ENCODE results near the gene LRRN1. TPM values are rescaled to one million over a fixed set of nuclear protein-coding genes. Genes with fewer than 3 reads are reported as not detected.
A peak's percentile ranks its signal among the peaks of the same experiment; 100 is the strongest.

LRRN1 gene
- polyA plus RNA-seq: 2.6 TPM

DNA sequence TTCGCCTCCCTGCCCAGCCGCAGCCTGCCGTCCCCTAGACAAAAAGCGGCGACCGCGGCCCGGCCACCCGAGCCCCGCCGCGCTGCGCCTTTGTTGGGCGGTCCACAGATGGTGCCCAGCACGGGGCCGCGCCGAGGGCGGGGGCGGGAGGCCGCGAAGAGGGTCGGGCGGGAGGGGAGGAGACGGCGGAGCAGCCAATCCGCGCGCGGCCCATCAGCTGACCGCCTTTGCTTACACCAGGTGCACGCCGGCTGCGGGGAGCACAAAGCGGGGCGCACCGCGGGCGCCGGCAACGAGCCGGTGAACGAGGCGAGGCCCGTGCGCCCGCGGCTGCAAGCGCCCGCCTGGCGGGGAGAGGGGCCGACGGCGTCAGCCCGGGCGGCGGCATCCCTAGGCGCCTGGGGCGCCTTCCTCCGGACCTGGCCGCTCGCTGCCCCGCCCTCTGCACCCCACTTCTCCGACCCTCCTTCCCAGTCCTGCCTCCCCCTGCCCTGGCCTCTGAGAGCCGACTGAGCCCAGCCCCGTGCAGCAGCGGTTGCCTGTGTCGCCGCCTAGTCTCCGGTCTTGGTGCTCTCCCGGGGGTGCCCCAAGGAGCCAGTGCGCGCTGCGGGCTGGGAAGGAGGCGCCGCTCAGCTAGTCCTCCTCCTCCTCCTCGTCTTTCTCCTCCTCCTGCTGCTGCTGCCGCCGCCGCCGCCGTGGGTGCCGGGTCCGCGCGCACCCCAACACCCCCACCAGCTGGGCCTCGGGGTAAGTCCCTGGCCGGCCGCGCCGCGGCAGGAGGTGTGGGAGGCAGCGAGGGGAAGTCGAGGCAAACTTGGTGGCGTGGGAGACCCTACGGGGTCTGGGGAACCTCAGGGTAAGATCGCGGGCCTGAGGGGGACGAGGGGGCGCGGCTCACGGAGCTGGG, at the start of gene LRRN1:
TSS of gene LRRN1 (plus strand) at position 259 of the 907 bp plus-strand sequence. CDS start 45,211 bp downstream, outside the sequence.
- H3K4me1 Mint-ChIP-seq: peaks cover 7 to 18% (median 10%) of the 10 kb centered on the region in 3 donors
- H3K27ac Mint-ChIP-seq: peak within 1 kb of the TSS; percentile 86 to 92 (median 90)
- H3K4me3 Mint-ChIP-seq: peak within 1 kb of the TSS; percentile 91 to 98 (median 97)
- no peaks in the 10 kb centered on the region for H3K36me3 Mint-ChIP-seq
- peaks cover 19% of the 10 kb centered on the region for H3K27me3 Mint-ChIP-seq
- peaks cover 0 to 5% (median under 1%) of the 10 kb centered on the region in 3 donors for H3K9me3 Mint-ChIP-seq

GRCh38 chr3:3753416-3753815, 45.8 kb upstream of the LRRN1 start:
- peaks cover 0 to 5% (median 0%) of the 10 kb centered on the region in 3 donors for H3K4me1 Mint-ChIP-seq
- H3K36me3 Mint-ChIP-seq: peaks cover 3% of the 10 kb centered on the region
- no peak overlapping the region for H3K27ac Mint-ChIP-seq
- H3K9me3 Mint-ChIP-seq: no peaks in the 10 kb centered on the region
- H3K4me3 Mint-ChIP-seq: no peak overlapping the region
- no peaks in the 10 kb centered on the region for H3K27me3 Mint-ChIP-seq

DNA sequence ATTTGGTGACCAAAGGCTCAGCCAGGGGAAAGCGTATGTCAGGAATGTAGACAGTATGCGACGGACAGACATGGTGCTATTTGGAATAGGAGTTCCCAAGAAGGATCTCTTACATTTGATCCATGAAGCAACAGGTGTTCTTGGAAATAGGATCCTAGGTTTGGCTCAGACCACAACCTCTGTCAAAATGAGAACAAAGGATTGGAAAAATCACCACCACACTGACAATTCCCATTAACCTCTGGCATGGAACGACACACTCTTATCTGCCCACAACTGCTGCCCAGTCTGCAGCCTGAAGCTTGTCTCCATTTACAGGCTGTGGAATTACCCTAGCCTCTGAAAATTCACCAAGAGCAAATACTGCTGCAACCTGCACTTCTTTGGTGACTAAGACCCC, 33.6 kb upstream of the LRRN1 start:
- no peaks in the 10 kb centered on the region for H3K27me3 Mint-ChIP-seq
- H3K4me1 Mint-ChIP-seq: no peaks in the 10 kb centered on the region
- H3K36me3 Mint-ChIP-seq: no peaks in the 10 kb centered on the region
- H3K9me3 Mint-ChIP-seq: no peaks in the 10 kb centered on the region
- H3K4me3 Mint-ChIP-seq: no peak overlapping the region
- H3K27ac Mint-ChIP-seq: no peak overlapping the region

DNA sequence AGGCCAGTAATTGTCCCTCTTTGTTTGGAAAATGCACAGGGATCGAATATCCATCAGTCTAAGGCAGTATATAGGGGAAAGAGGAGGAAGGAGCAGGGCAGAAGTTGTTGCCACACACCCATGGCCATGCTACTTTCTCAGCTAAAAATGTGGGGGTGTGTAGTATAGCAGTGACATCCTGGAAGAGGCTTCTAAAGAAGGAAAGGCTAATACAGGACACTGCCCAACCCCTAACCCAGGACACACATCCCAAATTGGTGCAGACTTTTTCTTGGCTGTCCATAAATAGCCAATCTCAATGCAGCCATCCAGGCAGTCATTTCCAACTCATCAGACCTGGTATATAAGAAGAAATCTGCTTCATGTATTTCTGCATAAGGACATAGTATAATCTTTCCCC, 33.1 kb upstream of the LRRN1 start:
- Mint-ChIP-seq H3K27me3 (no peaks in the 10 kb centered on the region), H3K27ac (no peak overlapping the region), H3K4me3 (no peak overlapping the region), H3K4me1 (no peaks in the 10 kb centered on the region), H3K36me3 (no peaks in the 10 kb centered on the region), H3K9me3 (no peaks in the 10 kb centered on the region)

GRCh38 chr3:3771094-3771493, 28.1 kb upstream of the LRRN1 start:
- Mint-ChIP-seq H3K4me1 (no peaks in the 10 kb centered on the region), H3K27me3 (no peaks in the 10 kb centered on the region), H3K4me3 (no peak overlapping the region), H3K36me3 (peaks cover 4% of the 10 kb centered on the region), H3K27ac (no peak overlapping the region), H3K9me3 (peaks cover 1 to 11% (median 6%) of the 10 kb centered on the region in 3 donors)

DNA sequence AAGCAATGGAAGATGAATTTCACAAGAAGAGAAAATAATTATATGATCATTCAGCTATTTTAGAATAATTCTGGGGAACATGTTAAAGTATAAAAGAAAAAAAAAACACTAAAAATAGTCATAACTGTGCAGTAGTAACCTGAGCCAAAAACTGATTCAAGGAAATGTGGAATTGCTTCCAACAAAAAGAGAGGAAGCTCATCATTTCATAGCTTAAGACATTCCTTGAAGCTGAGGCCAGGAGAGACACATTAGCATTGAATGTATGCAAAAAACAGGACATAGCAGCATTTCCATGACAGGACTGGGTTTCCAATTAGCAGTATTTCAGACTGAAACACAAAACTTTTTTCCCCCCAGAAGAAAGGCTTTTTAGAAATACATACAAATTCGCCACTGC, 27.7 kb upstream of the LRRN1 start:
- Mint-ChIP-seq H3K4me3 (no peak overlapping the region), H3K27ac (no peak overlapping the region), H3K36me3 (peaks cover 5% of the 10 kb centered on the region), H3K27me3 (no peaks in the 10 kb centered on the region), H3K9me3 (peaks cover 1 to 13% (median 6%) of the 10 kb centered on the region in 3 donors), H3K4me1 (no peaks in the 10 kb centered on the region)

GRCh38 chr3:3772338-3772737, 26.9 kb upstream of the LRRN1 start:
- Mint-ChIP-seq H3K27me3 (no peaks in the 10 kb centered on the region), H3K4me1 (no peaks in the 10 kb centered on the region), H3K9me3 (peaks cover 3 to 16% (median 7%) of the 10 kb centered on the region in 3 donors), H3K27ac (no peak overlapping the region), H3K36me3 (peaks cover 5% of the 10 kb centered on the region), H3K4me3 (no peak overlapping the region)

DNA sequence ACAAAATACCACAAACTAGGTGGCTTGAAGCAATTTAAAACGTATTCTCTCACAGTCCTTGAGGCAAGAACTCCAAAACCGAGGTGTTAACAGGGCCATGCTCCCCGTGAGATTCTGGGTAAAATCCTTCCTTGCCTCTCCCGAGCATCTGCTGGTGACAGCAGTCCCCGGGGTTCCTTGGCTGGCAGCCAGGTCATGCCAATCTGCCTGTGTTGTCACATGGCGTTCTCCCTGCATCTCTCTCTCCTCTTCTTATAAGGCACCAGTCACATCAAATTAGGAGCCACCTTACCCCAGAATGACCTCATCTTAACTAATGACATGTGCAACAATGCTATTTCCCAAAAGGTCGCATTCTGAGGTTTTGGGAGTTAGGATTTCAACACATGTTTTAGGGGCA, 26.3 kb upstream of the LRRN1 start:
- Mint-ChIP-seq H3K36me3 (peaks cover 5% of the 10 kb centered on the region), H3K27ac (no peak overlapping the region), H3K27me3 (no peaks in the 10 kb centered on the region), H3K4me1 (no peaks in the 10 kb centered on the region), H3K9me3 (peaks cover 3 to 16% (median 7%) of the 10 kb centered on the region in 3 donors), H3K4me3 (no peak overlapping the region)

GRCh38 chr3:3776607-3777006, 22.6 kb upstream of the LRRN1 start:
- Mint-ChIP-seq H3K4me1 (no peaks in the 10 kb centered on the region), H3K4me3 (peak overlapping the region in 1 of 4 donors; percentile 39), H3K36me3 (peaks cover 2% of the 10 kb centered on the region), H3K27ac (no peak overlapping the region), H3K27me3 (no peaks in the 10 kb centered on the region), H3K9me3 (peaks cover 3 to 16% (median 7%) of the 10 kb centered on the region in 3 donors)

- Mint-ChIP-seq H3K36me3 (peaks cover 2% of the 10 kb centered on the region), H3K27me3 (no peaks in the 10 kb centered on the region), H3K4me3 (no peak overlapping the region), H3K27ac (no peak overlapping the region), H3K9me3 (peaks cover 3 to 16% (median 7%) of the 10 kb centered on the region in 3 donors), H3K4me1 (no peaks in the 10 kb centered on the region)
Measured at GRCh38 chr3:3778216-3778615, 21.0 kb upstream of the LRRN1 start.

- Mint-ChIP-seq H3K27me3 (no peaks in the 10 kb centered on the region), H3K9me3 (peaks cover 3 to 15% (median 7%) of the 10 kb centered on the region in 3 donors), H3K36me3 (peaks cover 2% of the 10 kb centered on the region), H3K4me1 (no peaks in the 10 kb centered on the region), H3K27ac (no peak overlapping the region), H3K4me3 (no peak overlapping the region)
Measured at GRCh38 chr3:3778641-3779270, 20.5 kb upstream of the LRRN1 start.

DNA sequence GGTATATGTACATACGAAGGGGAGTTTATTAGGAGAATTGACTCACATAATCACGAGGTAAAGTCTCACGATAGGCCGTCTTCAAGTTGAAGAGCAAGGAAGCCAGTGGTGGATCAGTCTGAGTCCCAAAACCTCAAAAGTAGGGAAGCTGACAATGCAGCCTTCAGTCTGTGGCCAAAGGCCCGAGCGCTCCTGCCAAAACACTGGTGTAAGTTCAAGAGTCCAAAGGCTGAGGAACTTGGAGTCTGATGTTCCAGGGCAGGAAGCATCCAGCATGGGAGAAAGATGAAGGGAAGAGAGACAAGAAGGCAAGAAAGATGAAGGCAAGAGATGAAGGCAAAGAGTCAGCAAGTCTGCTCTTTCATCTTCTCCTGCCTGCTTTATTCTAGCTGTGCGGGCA, 16.8 kb upstream of the LRRN1 start:
- Mint-ChIP-seq H3K27me3 (peaks cover 1% of the 10 kb centered on the region), H3K4me1 (no peaks in the 10 kb centered on the region), H3K4me3 (no peak overlapping the region), H3K36me3 (peaks cover 2% of the 10 kb centered on the region), H3K9me3 (no peaks in the 10 kb centered on the region), H3K27ac (no peak overlapping the region)

- Mint-ChIP-seq H3K27ac (no peak overlapping the region), H3K4me1 (no peaks in the 10 kb centered on the region), H3K4me3 (no peak overlapping the region)
Measured at GRCh38 chr3:3783210-3783609, 16.0 kb upstream of the LRRN1 start.

DNA sequence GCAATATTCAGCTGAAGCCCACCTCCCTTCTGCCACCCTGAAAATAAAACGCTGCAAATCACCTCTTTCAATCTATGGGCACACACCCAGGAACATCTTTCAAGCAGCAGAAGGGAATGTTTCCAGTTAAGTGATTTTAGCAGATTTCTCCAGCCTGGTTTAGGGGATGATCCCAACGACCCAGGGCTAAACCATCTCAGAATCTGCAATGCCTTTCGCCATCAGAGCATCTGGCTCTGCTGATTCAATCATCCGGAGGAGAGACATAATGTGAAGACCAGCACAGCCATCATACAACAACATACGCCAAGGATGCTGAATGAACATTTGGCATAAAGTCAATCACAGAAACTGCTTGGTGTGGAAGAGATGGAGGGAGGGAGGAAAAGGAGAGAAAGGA, 15.5 kb upstream of the LRRN1 start:
- H3K4me3 Mint-ChIP-seq: no peak overlapping the region
- H3K27me3 Mint-ChIP-seq: peaks cover 1% of the 10 kb centered on the region
- H3K9me3 Mint-ChIP-seq: no peaks in the 10 kb centered on the region
- no peaks in the 10 kb centered on the region for H3K4me1 Mint-ChIP-seq
- H3K36me3 Mint-ChIP-seq: peaks cover 2% of the 10 kb centered on the region
- no peak overlapping the region for H3K27ac Mint-ChIP-seq

More at GRCh38 chr3:3783210-3783609, 16.0 kb upstream of the LRRN1 start:
- Mint-ChIP-seq H3K27me3 (peaks cover 1% of the 10 kb centered on the region), H3K36me3 (peaks cover 2% of the 10 kb centered on the region), H3K9me3 (no peaks in the 10 kb centered on the region)

- H3K4me1 Mint-ChIP-seq: no peaks in the 10 kb centered on the region
- peaks cover 0 to 6% (median 5%) of the 10 kb centered on the region in 3 donors for H3K9me3 Mint-ChIP-seq
- no peak overlapping the region for H3K27ac Mint-ChIP-seq
- H3K27me3 Mint-ChIP-seq: peaks cover 5% of the 10 kb centered on the region
- H3K4me3 Mint-ChIP-seq: no peak overlapping the region
- H3K36me3 Mint-ChIP-seq: peaks cover 2% of the 10 kb centered on the region
Measured at GRCh38 chr3:3792391-3792790, 6.8 kb upstream of the LRRN1 start.
